HepG2 (cell line): ENCODE results near the gene FAM163B. TPM values are rescaled to one million over a fixed set of nuclear protein-coding genes. Genes with fewer than 3 reads are reported as not detected.

Experiments used
- ATAC-seq: fragments of 200-7000 bp; cut with Tn5 transposase; 3 replicates; pipeline ENCODE4 v1.9.1; 2020; ENCODE audit warnings: mild to moderate bottlenecking, moderate library complexity
- BruUV-seq: library from RNA; stranded (reverse); fragments of 400-500 nt; replicated peaks from 2 replicates; lab custom pipeline; 2021; lab: Mats Ljungman, UMichigan
- CTCF ChIA-PET: fragments of 300-600 bp; formaldehyde crosslinking; extraction: SDS; loops from one replicate; lab custom pipeline; 2021; ENCODE audit warnings: low total read pairs, inconsistent platforms, low intra/inter-chr PET ratio; lab: Yijun Ruan, JAX
- POLR2A ChIA-PET: fragments of 350-600 bp; sonication (Branson Sonifier 250); formaldehyde crosslinking; loops from one replicate; lab custom pipeline; 2020; ENCODE audit warnings: antibody characterized with exemption, inconsistent platforms; lab: Yijun Ruan, JAX
- DNase-seq: peaks from one replicate; pipeline ENCODE4 v3.0.0-alpha.2; 2015; ENCODE audit warnings: low spot score
- FAIRE-seq: peaks from 3 replicates; lab custom pipeline; 2011; peaks lifted over from hg19 to GRCh38; lab: Jason Lieb, UNC
- H2AFZ ChIP-seq: one replicate; pipeline ENCODE4 v1.6.1; 2011; ENCODE audit warnings: low read length, inconsistent platforms
- H3K27ac ChIP-seq: fragments of 300-600 bp; 3 replicates; pipeline ENCODE4 v1.8.0; 2011; ENCODE audit warnings: mixed run types, mild to moderate bottlenecking, mixed read lengths, low read length, inconsistent platforms; ENCODE audit not compliant: insufficient read depth; ENCODE audit errors: extremely low read length
- H3K27me3 ChIP-seq, 2 experiments: fragments of 200-600 bp in 1 of 2; 2 replicates in 1 of 2; 3 replicates in 1 of 2; pipeline versions ENCODE4 v1.6.0 to v1.8.0; 2011; ENCODE audit warnings: low read length in 2 of 2, mild to moderate bottlenecking in 2 of 2, moderate library complexity in 2 of 2, inconsistent platforms in 1 of 2; ENCODE audit not compliant: insufficient read depth in 2 of 2, control insufficient read depth in 1 of 2
- H3K36me3 ChIP-seq, 2 experiments: fragments of 200-600 bp in 1 of 2; replicated peaks in 1 of 2; 2 replicates in 1 of 2; 3 replicates in 1 of 2; pipeline versions ENCODE4 v1.5.1 to v1.8.0; 2011; ENCODE audit warnings: low read length in 2 of 2, inconsistent platforms in 1 of 2; ENCODE audit not compliant: insufficient read depth in 2 of 2, control insufficient read depth in 1 of 2
- H3K4me1 ChIP-seq: 2 replicates; pipeline ENCODE4 v1.5.1; 2012; ENCODE audit warnings: low read length, inconsistent platforms; ENCODE audit not compliant: insufficient read depth
- H3K4me2 ChIP-seq: 2 replicates; pipeline ENCODE4 v1.6.0; 2011; ENCODE audit warnings: low read depth, low read length, inconsistent platforms
- H3K4me3 ChIP-seq, 3 experiments: fragments of 200-600 bp in 1 of 3; sonication (generic), shearing (Covaris generic) in 1 of 3; replicated peaks in 1 of 3; 2 replicates each; pipeline ENCODE4 v1.5.1; 2011 to 2016; ENCODE audit warnings: low read length in 3 of 3, inconsistent platforms in 2 of 3, low read depth in 2 of 3, mild to moderate bottlenecking in 2 of 3, control low read depth in 1 of 3, mixed read lengths in 1 of 3; ENCODE audit not compliant: insufficient read depth in 1 of 3
- H3K79me2 ChIP-seq: one replicate; pipeline ENCODE4 v1.6.1; 2011; ENCODE audit warnings: low read length, inconsistent platforms; ENCODE audit not compliant: insufficient read depth
- H3K9ac ChIP-seq: 2 replicates; pipeline ENCODE4 v1.6.0; 2011; ENCODE audit warnings: mild to moderate bottlenecking, low read depth, low read length, inconsistent platforms; ENCODE audit not compliant: insufficient read depth
- H3K9me3 ChIP-seq: 2 replicates; pipeline ENCODE4 v1.5.1; 2012; ENCODE audit warnings: mild to moderate bottlenecking, low read length
- H4K20me1 ChIP-seq: 2 replicates; pipeline ENCODE4 v1.6.0; 2011; ENCODE audit warnings: inconsistent platforms, mild to moderate bottlenecking, low read length, moderate library complexity; ENCODE audit not compliant: insufficient read depth
- HES4 ChIP-seq: sonication (generic); formaldehyde crosslinking; IDR thresholded peaks from 2 replicates; pipeline ENCODE4 v1.9.0; 2021; ENCODE audit warnings: mild to moderate bottlenecking, missing genetic modification reagents, borderline replicate concordance
- HNF1A ChIP-seq, 2 experiments: sonication (generic) in 1 of 2; formaldehyde crosslinking in 1 of 2; IDR thresholded peaks; 2 replicates each; pipeline versions ENCODE4 v1.4.0 to v1.6.1; 2016 to 2020; ENCODE audit warnings: borderline replicate concordance in 1 of 2, low read depth in 1 of 2, mild to moderate bottlenecking in 1 of 2, missing genetic modification reagents in 1 of 2
- MEIS1 ChIP-seq: sonication (generic); formaldehyde crosslinking; IDR thresholded peaks from 2 replicates; pipeline ENCODE4 v1.9.0; 2021; ENCODE audit warnings: mild to moderate bottlenecking, missing genetic modification reagents, moderate library complexity, borderline replicate concordance
- SIN3B ChIP-seq: fragments of 150-350 bp; IDR thresholded peaks from 2 replicates; pipeline ENCODE4 v1.6.1; 2014; ENCODE audit warnings: low read length
- SUZ12 ChIP-seq: fragments of 150-350 bp; IDR thresholded peaks from 2 replicates; pipeline ENCODE4 v1.6.1; 2014; ENCODE audit warnings: low read depth, low read length
- TSC22D2 ChIP-seq: sonication (generic); formaldehyde crosslinking; IDR thresholded peaks from 2 replicates; pipeline ENCODE4 v1.5.1; 2020; ENCODE audit warnings: missing genetic modification reagents, mild to moderate bottlenecking, borderline replicate concordance
- ZEB1 ChIP-seq: IDR thresholded peaks from 2 replicates; pipeline ENCODE4 v1.6.1; 2012; ENCODE audit warnings: mild to moderate bottlenecking, low read depth, inconsistent platforms; ENCODE audit not compliant: insufficient replicate concordance
- ZFP37 ChIP-seq: sonication (generic); formaldehyde crosslinking; IDR thresholded peaks from 2 replicates; pipeline ENCODE4 v1.4.0; 2020; ENCODE audit warnings: missing genetic modification reagents, borderline replicate concordance
- ZNF724P ChIP-seq: sonication (generic); formaldehyde crosslinking; IDR thresholded peaks from 2 replicates; pipeline ENCODE4 v1.8.0; 2022; ENCODE audit warnings: missing genetic modification reagents, borderline replicate concordance
- ZNF749 ChIP-seq: sonication (generic); formaldehyde crosslinking; IDR thresholded peaks from 2 replicates; pipeline ENCODE4 v1.8.0; 2022; ENCODE audit warnings: mild to moderate bottlenecking, missing genetic modification reagents, moderate library complexity, borderline replicate concordance
- ZSCAN21 ChIP-seq: sonication (generic); formaldehyde crosslinking; IDR thresholded peaks from 2 replicates; pipeline ENCODE4 v1.8.0; 2022; ENCODE audit warnings: mild to moderate bottlenecking, missing genetic modification reagents, moderate library complexity, borderline replicate concordance
- ZSCAN25 ChIP-seq: sonication (generic); formaldehyde crosslinking; IDR thresholded peaks from 2 replicates; pipeline ENCODE4 v1.8.0; 2022; ENCODE audit warnings: mild to moderate bottlenecking, missing genetic modification reagents
- ZZZ3 ChIP-seq: sonication (generic); formaldehyde crosslinking; IDR thresholded peaks from 2 replicates; pipeline ENCODE4 v1.4.0; 2020; ENCODE audit warnings: missing genetic modification reagents, mild to moderate bottlenecking, borderline replicate concordance
- WGBS: methylation state at CpG from one replicate; pipeline ENCODE4 v1.1.6; 2017; ENCODE audit warnings: low lambda C conversion rate; 5-methylcytosine and 5-hydroxymethylcytosine counted together
- in situ Hi-C: cut with HindIII; loops from 2 replicates; pipeline ENCODE4 v1.10.0; 2017; ENCODE audit warnings: low pct_unique_long_range_greater_than_20kb; ENCODE audit not compliant: extremely low pct_ligation_motif_present
- intact Hi-C: fragments of 100-400 bp; cut with micrococcal nuclease; formaldehyde crosslinking; loops from one replicate; pipeline ENCODE4 v1.10.0; 2022; ENCODE audit not compliant: unreplicated experiment
- polyA plus RNA-seq, 8 experiments: library from polyadenylated mRNA; depleted of rRNA in 3 of 8; stranded (reverse) in 7 of 8; unstranded in 1 of 8; fragments of >200 nt; fragmentation: Illumina TruSeq in 4 of 8; extraction: Trizol in 4 of 8; gene quantifications; 2 replicates each; pipeline versions ENCODE4 v1.2.1 to v1.2.3, GENCODE V29; 2011 to 2016; ENCODE audit warnings: low read depth in 4 of 8, missing spikeins in 1 of 8, mixed read lengths in 1 of 8; ENCODE audit not compliant: insufficient read depth in 1 of 8
- total RNA-seq, 5 experiments: library from RNA; depleted of rRNA; stranded (reverse); fragments of >200 nt; fragmentation: Illumina TruSeq; extraction: Trizol; gene quantifications; 2 replicates each; pipeline ENCODE4 v1.2.3, GENCODE V29; 2016; ENCODE audit warnings: low read depth in 1 of 5
- TF ChIP-seq, protein P1 (sequence below): sonication (generic); formaldehyde crosslinking; IDR thresholded peaks from 2 replicates; pipeline ENCODE4 v1.4.0; 2020; ENCODE audit warnings: missing genetic modification reagents; ENCODE audit errors: not compliant biosample characterization

The FAM163B gene
- total and polyA plus RNA-seq, 2 of the 13 experiments (the other 11 are each of a cell fraction or from before 2014, with no cell fraction given) = not detected

- ChIA-PET POLR2A (no interaction called here), CTCF (no interaction called here)
- WGBS = 46% methylated on average over 11 of the region's 13 CpGs
- FAIRE-seq = no peak
- no peak overlapping the region for H3K27ac ChIP-seq
- no peak overlapping the region for H3K4me2 ChIP-seq
- no peak overlapping the region for H3K9ac ChIP-seq
- no peaks in the 10 kb centered on the region for H3K36me3 ChIP-seq
- in situ Hi-C loops (no loop called here), intact Hi-C loops (no loop called here)
- H3K79me2 ChIP-seq = no peaks in the 10 kb centered on the region
- no peak for DNase-seq
- peaks cover 7 to 75% of the 10 kb centered on the region in 2 experiments for H3K27me3 ChIP-seq
- H3K9me3 ChIP-seq = no peaks in the 10 kb centered on the region
- no peak for ATAC-seq
- H3K4me3 ChIP-seq = no peak overlapping the region
- 0 out of 2 replicates have a peak, but pooled peaks cover 3% of the 10 kb centered on the region for H4K20me1 ChIP-seq
- no peak overlapping the region for H2AFZ ChIP-seq
- no peaks in the 10 kb centered on the region for H3K4me1 ChIP-seq
- BruUV-seq = no TSS peak
- TF ChIP-seq HNF1A (IDR thresholded peaks at IDR 0.05; ENCODE audit: low read depth) (no peak), HNF1A (CRISPR knock-in tag; IDR thresholded peaks at IDR 0.05; ENCODE audit: borderline replicate concordance) (no peak), ZNF749 (CRISPR knock-in tag) (no peak), MEIS1 (CRISPR knock-in tag) (no peak), SIN3B (no peak), ZZZ3 (CRISPR knock-in tag) (no peak), ZSCAN21 (CRISPR knock-in tag) (no peak), ZFP37 (CRISPR knock-in tag) (no peak), ZSCAN25 (CRISPR knock-in tag) (no peak), TSC22D2 (CRISPR knock-in tag) (no peak), ZEB1 (no peak), HES4 (no peak), SUZ12 (no peak), ZNF724P (no peak)
- TF ChIP-seq, protein P1, sequence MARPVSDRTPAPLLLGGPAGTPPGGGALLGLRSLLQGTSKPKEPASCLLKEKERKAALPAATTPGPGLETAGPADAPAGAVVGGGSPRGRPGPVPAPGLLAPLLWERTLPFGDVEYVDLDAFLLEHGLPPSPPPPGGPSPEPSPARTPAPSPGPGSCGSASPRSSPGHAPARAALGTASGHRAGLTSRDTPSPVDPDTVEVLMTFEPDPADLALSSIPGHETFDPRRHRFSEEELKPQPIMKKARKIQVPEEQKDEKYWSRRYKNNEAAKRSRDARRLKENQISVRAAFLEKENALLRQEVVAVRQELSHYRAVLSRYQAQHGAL (CRISPR knock-in tag) = no peak
Observed at GRCh38 chr9:133615606-133616188, 6.5 kb upstream of the FAM163B start.
